Keratinocyte (primary cell): Measurements from ENCODE around the gene SERGEF.

Source experiments
- CTCF ChIP-seq, 3 experiments: IDR thresholded peaks in 1 of 3; conservative IDR thresholded peaks in 1 of 3; optimal IDR thresholded peaks in 1 of 3; 2 replicates in 2 of 3; 3 replicates in 1 of 3; pipeline versions ENCODE3 to v1.5.1; 2011; ENCODE audit warnings: low read length in 3 of 3, mild to moderate bottlenecking in 3 of 3, moderate library complexity in 2 of 3, control low read depth in 1 of 3, inconsistent platforms in 1 of 3; ENCODE audit not compliant: insufficient read depth in 2 of 3; ENCODE audit errors: extremely low read depth in 1 of 3
- EZH2 ChIP-seq: IDR thresholded peaks from one replicate; pipeline ENCODE4 v1.6.1; 2012; ENCODE audit warnings: inconsistent platforms, mild to moderate bottlenecking, low read length, moderate library complexity

- TF ChIP-seq CTCF (optimal IDR thresholded peaks at IDR 0.05 in 1 of 3, IDR thresholded peaks at IDR 0.05 in 1 of 3, conservative IDR thresholded peaks at IDR 0.05 in 1 of 3; ENCODE audit: extremely low read depth in 1 of 3, insufficient read depth in 2 of 3, low read length in 3 of 3) (no peak), EZH2 (no peak)
These were observed 259.2 kb downstream of the SERGEF start for GRCh38 chr11:17753641-17754040.
